Ecto neural progenitor cell (in vitro differentiated cells): ENCODE measurements around the gene PCDHGC3.

ENCODE experiments used
- DNase-seq: peaks from one replicate; pipeline ENCODE4 v3.0.0-alpha.2; 2018; ENCODE audit warnings: low spot score

PCDHGC3 gene

DNA sequence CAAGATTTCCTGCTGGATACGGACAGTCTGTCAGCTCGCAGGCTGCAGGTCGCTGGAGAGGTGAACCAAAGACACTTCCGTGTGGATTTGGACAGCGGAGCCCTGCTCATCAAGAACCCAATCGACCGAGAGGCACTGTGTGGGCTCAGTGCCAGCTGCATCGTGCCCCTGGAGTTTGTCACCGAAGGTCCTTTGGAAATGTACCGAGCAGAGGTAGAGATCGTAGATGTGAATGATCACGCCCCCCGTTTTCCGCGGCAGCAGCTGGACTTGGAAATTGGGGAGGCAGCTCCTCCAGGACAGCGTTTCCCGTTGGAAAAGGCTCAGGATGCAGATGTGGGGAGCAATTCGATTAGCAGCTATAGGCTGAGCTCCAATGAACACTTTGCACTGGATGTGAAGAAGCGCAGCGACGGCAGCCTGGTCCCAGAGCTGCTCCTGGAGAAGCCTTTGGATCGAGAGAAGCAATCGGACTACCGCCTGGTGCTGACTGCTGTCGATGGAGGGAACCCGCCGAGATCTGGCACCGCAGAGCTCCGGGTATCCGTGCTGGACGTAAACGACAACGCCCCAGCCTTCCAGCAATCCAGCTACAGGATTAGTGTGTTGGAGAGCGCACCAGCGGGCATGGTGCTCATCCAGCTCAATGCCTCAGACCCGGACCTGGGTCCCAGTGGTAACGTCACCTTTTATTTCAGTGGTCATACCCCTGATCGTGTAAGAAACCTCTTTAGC lies 9.7 kb downstream of the PCDHGC3 start:
- DNase-seq, result no peak

DNA sequence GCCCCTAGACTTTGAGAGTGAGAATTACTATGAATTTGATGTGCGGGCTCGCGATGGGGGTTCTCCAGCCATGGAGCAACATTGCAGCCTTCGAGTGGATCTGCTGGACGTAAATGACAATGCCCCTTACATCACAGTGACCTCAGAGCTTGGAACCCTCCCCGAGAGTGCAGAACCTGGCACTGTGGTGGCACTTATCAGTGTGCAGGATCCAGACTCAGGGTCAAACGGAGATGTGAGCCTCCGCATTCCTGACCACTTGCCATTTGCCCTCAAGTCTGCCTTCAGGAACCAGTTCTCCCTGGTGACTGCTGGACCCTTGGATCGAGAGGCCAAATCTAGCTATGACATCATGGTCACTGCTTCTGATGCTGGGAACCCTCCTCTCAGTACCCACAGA lies 10.3 kb downstream of the PCDHGC3 start:
- no peak for DNase-seq

DNA sequence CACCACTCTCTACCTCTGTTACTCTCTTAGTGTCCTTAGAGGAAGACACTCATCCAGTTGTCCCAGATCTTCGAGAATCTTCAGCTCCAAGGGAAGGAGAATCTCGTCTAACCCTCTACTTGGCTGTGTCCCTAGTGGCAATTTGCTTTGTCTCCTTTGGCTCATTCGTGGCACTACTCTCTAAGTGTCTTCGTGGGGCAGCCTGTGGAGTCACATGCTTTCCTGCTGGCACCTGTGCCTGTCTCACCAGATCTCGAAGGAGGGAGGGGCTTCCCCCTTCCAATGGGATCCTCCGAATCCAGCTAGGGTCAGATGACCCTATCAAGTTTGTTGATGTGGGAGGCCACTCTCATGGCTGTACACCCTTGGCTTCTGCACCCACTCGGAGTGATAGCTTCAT lies 11.4 kb downstream of the PCDHGC3 start:
- no peak for DNase-seq

DNA sequence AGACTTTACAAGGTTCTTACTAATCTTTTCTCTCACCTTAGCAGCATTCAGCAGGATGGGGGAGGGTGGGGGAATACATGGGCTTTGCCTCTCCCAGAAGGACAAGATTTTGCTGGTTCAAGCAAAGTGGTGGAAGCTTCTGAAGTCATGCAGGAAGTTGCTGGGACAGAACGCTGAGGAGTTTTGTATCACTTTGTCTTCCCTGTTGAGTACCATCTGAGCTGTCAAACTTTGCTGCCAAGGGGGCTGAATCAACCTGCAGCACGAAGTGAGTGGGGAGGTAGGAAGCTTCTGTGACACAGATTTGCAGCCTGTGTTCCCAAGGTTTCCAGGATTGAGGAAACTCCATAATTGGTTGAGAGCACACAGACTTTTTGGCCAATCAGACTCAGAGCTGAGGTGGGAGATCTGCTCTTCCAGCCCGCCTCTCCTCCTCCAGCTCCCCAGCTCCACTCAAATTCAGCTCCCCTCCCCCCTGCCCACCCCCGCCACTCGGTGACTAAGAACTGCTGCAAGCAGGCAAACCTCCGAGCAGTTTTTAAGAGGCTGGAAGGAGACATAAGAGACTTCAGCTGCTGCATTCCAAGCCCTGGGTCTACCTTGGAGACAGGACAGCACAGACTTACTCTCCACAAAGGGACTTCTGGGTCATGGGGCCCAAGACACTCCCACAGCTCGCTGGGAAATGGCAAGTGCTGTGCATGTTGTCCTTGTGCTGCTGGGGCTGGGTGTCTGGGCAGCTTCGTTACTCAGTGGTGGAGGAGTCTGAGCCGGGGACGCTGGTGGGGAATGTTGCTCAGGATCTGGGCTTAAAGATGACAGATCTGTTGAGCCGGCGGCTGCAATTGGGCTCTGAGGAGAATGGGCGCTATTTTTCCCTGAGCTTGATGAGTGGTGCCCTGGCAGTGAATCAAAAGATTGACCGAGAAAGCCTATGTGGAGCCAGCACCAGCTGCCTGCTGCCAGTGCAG lies 13.1 kb downstream of the PCDHGC3 start, which contains the start of gene PCDHGC5:
PCDHGC5 (plus strand) TSS at position 491 of the 971 bp plus-strand sequence; CDS start at position 651, 160 bp downstream.
- no peak for DNase-seq

DNA sequence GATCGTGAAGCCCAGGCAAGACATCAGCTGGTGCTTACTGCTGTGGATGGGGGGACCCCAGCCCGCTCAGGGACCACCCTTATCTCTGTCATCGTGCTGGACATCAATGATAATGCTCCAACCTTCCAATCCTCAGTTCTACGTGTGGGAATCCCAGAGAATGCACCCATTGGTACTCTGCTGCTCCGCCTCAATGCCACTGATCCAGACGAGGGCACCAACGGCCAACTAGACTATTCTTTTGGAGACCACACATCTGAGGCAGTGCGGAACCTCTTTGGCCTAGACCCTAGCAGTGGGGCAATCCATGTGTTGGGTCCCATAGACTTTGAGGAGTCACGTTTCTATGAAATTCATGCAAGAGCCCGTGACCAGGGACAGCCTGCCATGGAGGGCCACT lies 14.1 kb downstream of the PCDHGC3 start:
- DNase-seq, result no peak

DNA sequence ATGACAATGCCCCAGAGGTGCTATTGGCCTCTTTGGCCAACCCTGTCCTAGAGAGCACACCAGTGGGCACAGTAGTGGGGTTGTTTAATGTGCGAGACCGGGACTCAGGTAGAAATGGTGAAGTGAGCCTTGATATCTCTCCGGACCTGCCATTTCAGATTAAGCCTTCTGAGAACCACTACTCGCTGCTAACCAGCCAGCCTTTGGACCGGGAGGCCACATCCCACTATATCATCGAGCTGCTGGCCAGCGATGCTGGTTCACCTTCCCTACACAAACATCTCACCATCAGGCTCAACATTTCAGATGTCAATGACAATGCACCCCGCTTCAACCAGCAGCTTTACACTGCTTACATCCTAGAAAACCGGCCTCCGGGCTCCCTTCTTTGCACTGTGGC lies 14.5 kb downstream of the PCDHGC3 start:
- DNase-seq, result no peak

DNA sequence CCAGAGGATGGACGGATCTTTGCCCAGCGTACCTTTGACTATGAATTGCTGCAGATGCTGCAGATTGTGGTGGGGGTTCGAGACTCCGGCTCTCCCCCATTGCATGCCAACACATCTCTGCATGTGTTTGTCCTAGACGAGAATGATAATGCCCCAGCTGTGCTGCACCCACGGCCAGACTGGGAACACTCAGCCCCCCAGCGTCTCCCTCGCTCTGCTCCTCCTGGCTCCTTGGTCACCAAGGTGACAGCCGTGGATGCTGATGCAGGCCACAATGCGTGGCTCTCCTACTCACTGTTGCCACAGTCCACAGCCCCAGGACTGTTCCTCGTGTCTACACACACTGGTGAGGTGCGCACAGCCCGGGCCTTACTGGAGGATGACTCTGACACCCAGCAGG lies 15.0 kb downstream of the PCDHGC3 start:
- no peak for DNase-seq

DNA sequence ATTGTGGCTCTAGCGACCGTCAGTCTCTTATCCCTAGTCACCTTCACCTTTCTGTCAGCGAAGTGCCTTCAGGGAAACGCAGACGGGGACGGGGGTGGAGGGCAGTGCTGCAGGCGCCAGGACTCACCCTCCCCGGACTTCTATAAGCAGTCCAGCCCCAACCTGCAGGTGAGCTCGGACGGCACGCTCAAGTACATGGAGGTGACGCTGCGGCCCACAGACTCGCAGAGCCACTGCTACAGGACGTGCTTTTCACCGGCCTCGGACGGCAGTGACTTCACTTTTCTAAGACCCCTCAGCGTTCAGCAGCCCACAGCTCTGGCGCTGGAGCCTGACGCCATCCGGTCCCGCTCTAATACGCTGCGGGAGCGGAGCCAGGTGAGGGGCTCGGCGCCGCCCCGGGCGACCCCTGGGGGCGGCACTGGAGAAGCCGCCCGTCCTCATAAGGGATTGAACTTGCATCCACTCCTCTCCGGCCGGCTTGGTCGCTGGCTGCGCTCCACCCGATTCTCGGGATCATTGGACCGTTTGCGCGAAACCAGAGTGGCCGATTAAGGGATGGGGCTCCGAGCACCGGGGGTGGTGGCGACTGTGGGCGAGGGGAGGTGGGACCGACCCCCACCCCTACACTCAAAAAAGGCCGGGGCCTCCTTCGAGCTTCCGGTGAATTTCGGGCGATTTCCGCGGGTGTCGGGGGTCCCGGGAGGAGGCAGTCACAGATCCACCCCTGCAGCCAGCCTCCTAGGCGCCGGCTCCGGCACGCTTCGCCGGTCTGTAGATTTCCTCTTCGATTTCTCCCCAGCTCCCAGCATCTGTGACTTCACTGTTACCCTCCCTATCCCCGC lies 15.8 kb downstream of the PCDHGC3 start:
- peak; percentile 55 for DNase-seq

DNA sequence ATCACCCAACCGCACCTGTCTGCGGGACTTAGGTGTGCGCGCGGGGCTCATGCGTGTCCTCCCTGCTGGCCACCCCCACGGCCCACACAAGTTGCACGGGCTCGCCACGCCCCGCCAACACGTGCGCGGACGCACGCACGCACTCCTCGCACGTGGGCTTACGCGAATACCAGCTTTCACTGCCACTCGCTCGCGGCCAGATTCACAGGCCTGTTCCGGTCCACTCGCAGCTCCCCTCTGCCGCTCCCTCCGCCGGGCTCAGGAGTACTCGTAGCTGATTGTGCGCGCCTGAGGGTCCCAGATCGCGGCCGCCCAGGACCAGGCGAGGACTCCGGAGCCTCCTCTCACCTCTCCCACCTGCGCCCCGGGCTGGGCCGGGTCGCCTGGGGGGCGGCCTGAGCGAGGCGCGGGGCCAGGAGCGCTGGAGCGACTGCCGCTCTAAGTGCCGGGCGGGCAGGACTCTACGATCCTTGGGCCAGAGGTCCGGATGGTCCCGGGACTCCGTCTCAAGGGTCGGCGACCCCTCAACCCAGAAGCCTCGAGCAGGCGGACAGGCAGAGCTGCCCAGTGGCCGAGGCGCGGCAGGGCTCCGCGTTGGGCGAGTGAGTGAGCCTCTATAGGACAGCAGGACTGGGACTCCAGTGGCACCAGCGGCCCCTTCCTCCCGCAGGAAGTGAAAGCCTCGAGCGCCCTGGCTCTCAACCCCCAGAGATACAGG lies 16.6 kb downstream of the PCDHGC3 start:
- peak; percentile 64 for DNase-seq

DNA sequence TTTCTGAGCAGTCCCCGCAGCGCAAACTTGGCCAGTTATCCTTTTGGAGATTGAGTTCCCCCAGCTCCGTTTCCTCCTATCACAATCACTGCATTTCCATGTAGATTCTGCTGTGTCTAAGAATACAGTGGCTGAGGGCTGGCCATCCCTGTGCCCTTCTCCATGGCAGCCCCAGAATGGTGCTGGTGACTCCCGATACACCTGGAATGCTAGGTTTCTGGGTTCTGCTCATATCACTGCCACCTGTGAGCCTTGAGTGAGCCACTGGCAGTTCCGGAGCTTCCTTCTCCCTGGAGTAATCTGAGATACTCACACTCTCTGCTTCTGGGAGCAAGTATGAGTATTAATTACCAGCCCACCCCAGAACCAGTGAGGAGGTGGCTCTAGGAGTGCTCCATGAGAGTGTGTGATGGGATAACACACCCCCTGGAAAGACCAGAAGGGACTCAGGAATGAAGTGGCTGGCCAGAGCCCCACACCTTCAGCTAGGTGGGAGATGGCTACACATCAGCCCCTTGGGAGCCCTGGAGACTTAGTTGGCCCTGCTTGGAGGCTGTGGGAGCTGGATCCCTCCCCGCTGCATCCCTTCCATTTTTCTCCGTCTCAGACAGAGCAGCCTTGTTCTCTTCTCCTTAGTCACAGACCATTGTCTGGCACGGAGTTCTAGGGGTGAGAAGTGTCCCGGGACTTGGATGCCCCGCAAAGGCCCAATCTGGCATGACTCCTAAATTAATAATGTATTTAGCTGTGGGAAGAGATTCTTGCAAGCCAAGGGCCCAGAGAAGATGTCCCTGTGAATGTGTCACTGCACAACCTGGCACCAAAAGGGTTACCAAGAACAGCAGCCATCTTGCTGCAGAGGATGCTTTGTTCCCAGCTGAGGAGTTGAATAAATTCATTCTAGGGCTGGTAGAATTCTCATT lies 18.0 kb downstream of the PCDHGC3 start:
- no peak for DNase-seq

DNA sequence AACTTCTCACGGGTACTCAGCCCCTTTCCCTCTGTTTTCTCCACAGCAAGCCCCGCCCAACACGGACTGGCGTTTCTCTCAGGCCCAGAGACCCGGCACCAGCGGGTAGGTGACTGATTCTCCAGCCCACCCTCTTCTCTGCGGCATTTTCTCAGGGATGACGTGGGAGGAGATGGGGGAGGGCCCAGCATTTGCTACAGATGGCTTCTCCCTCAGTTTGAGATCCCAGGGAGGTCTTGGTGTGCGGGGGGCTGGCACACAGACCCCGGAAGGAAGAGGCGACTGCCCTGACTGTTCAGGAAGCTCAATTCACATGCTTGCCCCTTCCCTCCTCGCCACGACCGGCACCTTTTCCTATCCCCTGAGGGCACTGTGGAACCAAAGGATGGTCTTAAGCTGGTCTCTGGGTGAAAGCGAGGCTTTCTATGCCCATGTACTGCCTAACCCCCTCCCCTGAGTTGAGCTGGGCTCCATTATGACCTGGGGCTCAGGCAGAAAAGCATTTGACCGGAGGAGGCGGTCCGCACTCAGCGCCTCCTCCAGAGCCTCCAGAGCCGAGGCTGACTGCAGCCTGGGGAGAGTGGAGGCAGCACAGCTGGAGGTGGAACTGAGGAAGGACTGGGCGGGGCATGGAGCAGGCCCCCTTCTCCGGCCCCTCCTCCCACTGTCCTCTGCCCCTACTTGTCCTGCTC lies 19.1 kb downstream of the PCDHGC3 start:
- peak; percentile 82 for DNase-seq

DNA sequence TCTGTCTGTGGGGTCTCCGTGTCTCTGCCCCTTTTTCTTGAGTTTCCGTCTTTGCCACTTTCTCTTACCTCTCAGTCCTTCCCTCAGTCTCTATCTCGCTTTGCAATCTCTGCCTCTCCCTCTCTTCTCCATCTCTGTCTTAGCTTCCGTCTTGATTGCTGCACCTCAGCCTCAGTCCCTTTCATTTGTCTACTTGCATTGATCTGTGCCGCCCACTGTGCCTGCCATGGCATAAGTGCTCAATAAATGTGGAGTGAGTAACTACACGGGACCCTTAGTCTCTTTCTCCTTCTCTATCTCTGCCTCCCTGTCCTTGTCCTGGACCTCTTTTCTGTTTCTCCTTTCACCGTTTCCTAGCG lies 19.7 kb downstream of the PCDHGC3 start:
- DNase-seq, result no peak

DNA sequence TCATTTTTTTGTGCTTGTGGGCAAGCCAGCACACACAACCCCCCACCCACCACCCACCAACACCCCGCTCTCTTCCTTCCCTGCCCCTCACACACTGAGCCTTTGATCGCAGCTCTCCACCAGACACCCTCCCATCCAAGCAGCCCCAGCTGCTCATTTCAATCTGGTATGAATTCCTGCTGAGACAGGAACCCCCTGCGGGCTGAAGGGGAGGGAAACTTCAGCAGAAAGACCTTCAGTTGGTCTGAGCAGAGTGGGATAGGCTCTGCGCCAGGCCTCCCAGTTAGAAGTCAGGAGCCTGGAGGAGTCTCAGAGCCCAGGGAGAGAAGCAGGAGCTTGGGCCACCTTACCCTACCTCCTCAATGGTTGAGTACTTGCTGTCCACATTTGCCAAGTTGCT lies 20.3 kb downstream of the PCDHGC3 start:
- DNase-seq, result no peak

DNA sequence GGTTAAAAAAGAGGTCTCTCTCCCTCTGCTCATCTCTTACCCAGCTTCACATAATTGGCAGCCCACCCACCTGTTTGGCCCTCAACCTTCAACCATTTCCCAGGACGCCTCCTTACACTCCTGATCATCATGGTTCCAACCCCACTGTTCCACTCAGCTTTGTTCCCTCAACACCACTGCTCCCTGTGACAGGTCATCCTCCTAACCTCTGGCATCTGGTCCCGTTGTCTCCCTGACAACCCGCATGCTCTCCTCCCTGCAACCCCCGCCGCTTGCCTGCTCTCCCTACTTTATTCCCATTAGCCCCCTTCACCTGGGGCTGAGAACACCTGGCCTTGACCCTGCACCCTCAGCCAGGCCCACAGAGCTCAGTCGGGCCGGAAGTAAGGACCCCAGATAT lies 26.0 kb downstream of the PCDHGC3 start:
- DNase-seq, result no peak

DNA sequence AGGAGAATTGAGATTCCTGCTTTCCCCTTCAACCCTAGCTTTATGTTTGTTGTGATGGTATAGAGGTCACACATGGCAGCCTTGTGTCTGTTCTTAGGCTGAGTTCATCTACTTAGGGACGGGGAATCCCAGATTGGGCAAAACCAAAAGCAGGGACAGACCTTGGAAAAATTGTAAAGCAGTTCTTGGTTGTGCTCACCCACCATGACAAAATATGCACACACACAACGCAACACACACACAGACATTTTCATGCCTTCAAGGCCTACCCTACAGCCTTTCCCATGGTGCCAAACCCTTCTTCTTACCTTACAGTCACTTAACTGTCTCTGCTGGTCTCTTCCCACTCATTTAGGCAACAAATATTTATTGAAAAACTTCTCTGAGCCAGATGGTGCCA lies 27.9 kb downstream of the PCDHGC3 start:
- no peak for DNase-seq

DNA sequence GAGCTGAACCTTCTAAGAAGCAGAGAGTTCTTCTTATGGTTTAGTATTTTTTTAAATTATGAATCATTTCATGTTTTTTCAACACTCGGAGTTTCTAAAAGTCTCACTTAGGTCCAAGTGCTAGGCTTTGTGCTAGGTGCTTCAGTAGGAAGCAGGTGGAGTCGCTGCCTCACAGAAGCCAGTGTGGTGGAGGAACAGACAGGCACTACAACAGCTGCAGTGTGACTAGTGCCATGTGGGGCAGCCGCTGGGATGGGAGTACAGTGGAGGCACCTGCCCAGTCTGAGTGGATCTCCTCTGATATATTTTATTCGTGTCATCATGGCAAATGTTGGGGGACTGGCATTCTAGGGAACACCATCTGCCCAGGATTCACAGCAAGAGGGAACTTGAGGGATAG lies 28.4 kb downstream of the PCDHGC3 start:
- no peak for DNase-seq

DNA sequence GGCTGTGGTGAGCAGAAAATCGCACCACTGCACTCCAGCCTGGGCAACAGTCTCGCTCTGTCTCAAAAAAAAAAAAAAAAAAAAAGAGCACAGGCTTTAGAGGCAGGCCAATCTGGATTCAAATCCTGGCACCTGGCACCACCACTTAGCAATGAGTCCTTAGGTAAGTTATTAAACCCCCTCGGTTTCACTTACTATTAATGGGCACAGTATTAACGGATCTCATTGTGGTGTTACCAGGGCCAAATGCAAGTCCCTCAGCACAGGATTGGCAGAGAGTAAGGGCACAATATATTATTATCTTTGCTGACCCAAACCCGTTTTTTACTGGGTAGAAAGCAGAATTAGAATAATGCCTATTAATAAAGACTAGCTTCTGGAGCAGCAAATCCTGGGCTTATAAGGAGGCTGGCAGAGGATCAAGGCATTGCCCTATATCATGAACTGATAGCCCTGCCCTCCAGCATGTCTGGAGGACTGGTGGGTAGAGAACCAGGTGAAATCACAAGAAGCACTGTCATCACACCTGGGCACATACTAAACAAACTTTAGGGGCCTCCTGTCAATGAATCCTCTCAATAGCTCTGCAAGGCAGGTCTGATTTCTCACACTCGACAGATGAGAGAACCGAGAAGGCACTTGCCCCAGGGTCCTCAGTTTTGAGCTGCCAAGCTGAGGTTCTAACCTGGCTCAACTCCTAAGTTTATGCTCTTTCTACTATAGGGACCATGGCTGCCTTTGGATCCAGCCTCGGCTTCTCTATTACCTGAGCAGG lies 30.8 kb downstream of the PCDHGC3 start:
- no peak for DNase-seq

DNA sequence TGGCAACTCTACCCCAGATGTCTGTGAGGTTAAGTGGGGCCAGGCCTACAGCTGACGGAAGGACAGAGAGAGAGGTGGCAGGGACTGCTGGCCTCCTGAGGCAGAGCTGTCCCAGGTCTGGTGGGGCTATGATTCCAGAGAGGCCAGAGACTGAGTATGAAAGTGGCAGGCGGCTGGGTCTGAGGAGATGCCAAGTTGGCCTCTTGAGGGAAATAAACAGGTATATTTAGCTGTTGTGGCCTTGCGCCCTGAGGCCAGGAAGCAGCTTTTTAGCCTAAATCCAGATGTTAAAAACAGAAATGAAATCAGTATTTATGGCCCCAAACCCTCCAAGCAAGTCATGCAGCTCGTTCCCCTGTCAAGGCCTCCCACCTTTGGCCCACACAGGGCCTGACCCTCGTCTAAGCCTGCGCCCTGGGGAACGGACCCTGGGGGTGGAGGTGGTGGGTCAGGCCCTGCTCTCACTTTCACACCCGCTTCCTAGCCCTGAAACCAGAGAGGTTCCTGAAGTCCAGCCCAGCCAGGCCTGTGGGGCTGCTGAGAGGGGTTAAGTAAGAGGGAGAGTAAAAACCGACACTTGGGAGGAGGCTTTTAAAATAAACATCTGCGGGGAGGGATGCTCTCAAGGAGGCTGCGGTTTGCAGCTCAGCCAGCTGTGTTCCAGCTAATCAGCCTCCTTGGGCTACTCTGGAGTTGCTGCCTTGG lies 31.8 kb downstream of the PCDHGC3 start:
- DNase-seq, result no peak

DNA sequence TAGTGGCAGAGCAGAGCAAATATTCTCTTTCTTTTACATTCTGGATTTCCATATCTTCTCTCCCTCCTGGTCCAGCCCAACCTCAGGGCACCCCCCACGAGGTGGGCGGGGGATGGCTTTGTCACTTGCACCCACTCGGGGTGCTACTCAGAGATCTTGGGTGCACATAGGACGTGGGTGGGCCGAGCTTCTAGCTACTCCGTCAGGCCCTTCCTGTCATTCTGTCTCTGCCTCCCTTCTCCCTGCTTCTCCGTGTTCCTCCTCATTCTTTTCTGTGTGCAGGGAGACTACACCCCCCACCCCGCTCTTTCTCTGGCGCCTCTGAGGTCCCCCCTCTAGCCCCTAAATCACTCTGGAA lies 32.7 kb downstream of the PCDHGC3 start:
- no peak for DNase-seq
